Astrocyte (in vitro differentiated cells and primary cell): ENCODE data around the gene ZNF225. TPM values are rescaled to one million over a fixed set of nuclear protein-coding genes. Genes with fewer than 3 reads are reported as not detected.

Source experiments
- DNase-seq: peaks from one replicate; pipeline ENCODE4 v3.0.0-alpha.2; 2010; ENCODE audit warnings: low read depth
- FAIRE-seq: peaks from 2 replicates; lab custom pipeline; 2011; peaks lifted over from hg19 to GRCh38; lab: Jason Lieb, UNC
- H2AFZ ChIP-seq: 2 replicates; pipeline ENCODE4 v1.6.0; 2012; ENCODE audit warnings: low read depth, low read length, inconsistent platforms
- H3K27ac ChIP-seq: 2 replicates; pipeline ENCODE4 v1.5.1; 2011; ENCODE audit warnings: low read depth, low read length, inconsistent platforms
- H3K27me3 ChIP-seq: 2 replicates; pipeline ENCODE4 v1.6.0; 2011; ENCODE audit warnings: low read length, inconsistent platforms; ENCODE audit not compliant: insufficient read depth
- H3K36me3 ChIP-seq: 2 replicates; pipeline ENCODE4 v1.5.1; 2011; ENCODE audit warnings: low read length, inconsistent platforms; ENCODE audit not compliant: insufficient read depth
- H3K4me1 ChIP-seq: 2 replicates; pipeline ENCODE4 v1.5.1; 2011; ENCODE audit warnings: low read length, inconsistent platforms; ENCODE audit not compliant: insufficient read depth
- H3K4me2 ChIP-seq: 2 replicates; pipeline ENCODE4 v1.6.0; 2012; ENCODE audit warnings: low read length, inconsistent platforms
- H3K4me3 ChIP-seq: 2 replicates; pipeline ENCODE4 v1.5.1; 2011; ENCODE audit warnings: low read depth, mild to moderate bottlenecking, low read length, inconsistent platforms; ENCODE audit not compliant: insufficient read depth
- H3K79me2 ChIP-seq: 2 replicates; pipeline ENCODE4 v1.6.0; 2012; ENCODE audit warnings: mild to moderate bottlenecking, low read length, inconsistent platforms; ENCODE audit not compliant: insufficient read depth
- H3K9ac ChIP-seq: 2 replicates; pipeline ENCODE4 v1.6.0; 2012; ENCODE audit warnings: mild to moderate bottlenecking, low read length, inconsistent platforms
- H3K9me3 ChIP-seq: 2 replicates; pipeline ENCODE4 v1.5.1; 2012; ENCODE audit warnings: low read depth, mild to moderate bottlenecking, low read length, inconsistent platforms; ENCODE audit not compliant: insufficient read depth
- H4K20me1 ChIP-seq: 2 replicates; pipeline ENCODE4 v1.6.0; 2012; ENCODE audit warnings: low read length, inconsistent platforms; ENCODE audit not compliant: insufficient read depth
- H3K27ac Mint-ChIP-seq: one replicate; pipeline ENCODE4 v1.8.0; 2021; ENCODE audit warnings: mild to moderate bottlenecking, mixed read lengths; ENCODE audit not compliant: unreplicated experiment
- H3K27me3 Mint-ChIP-seq: one replicate; pipeline ENCODE4 v1.8.0; 2021; ENCODE audit warnings: low read depth, mixed read lengths; ENCODE audit not compliant: unreplicated experiment
- H3K36me3 Mint-ChIP-seq: one replicate; pipeline ENCODE4 v1.8.0; 2021; ENCODE audit warnings: low read depth, mixed read lengths; ENCODE audit not compliant: unreplicated experiment
- H3K4me1 Mint-ChIP-seq: one replicate; pipeline ENCODE4 v1.8.0; 2021; ENCODE audit warnings: low read depth, mixed read lengths; ENCODE audit not compliant: unreplicated experiment
- H3K4me3 Mint-ChIP-seq: one replicate; pipeline ENCODE4 v1.8.0; 2021; ENCODE audit warnings: mild to moderate bottlenecking, moderate library complexity, mixed read lengths; ENCODE audit not compliant: unreplicated experiment
- H3K9me3 Mint-ChIP-seq: one replicate; pipeline ENCODE4 v1.8.0; 2021; ENCODE audit warnings: mild to moderate bottlenecking, mixed read lengths; ENCODE audit not compliant: unreplicated experiment
- EZH2 ChIP-seq: IDR thresholded peaks from 2 replicates; pipeline ENCODE4 v1.6.1; 2012; ENCODE audit warnings: mild to moderate bottlenecking, low read length, inconsistent platforms; ENCODE audit not compliant: insufficient read depth
- total RNA-seq: library from RNA; stranded (reverse); gene quantifications from 2 replicates; pipeline ENCODE4 v1.2.1, GENCODE V29; 2021
- TF ChIP-seq, protein P1 (sequence below): IDR thresholded peaks from 2 replicates; pipeline ENCODE4 v1.5.1; 2011; ENCODE audit warnings: low read depth, mild to moderate bottlenecking, inconsistent platforms, low read length, moderate library complexity; ENCODE audit not compliant: insufficient read depth

The ZNF225 gene
- total RNA-seq, 1 donor from 2014 or later: 4.7 TPM

DNA sequence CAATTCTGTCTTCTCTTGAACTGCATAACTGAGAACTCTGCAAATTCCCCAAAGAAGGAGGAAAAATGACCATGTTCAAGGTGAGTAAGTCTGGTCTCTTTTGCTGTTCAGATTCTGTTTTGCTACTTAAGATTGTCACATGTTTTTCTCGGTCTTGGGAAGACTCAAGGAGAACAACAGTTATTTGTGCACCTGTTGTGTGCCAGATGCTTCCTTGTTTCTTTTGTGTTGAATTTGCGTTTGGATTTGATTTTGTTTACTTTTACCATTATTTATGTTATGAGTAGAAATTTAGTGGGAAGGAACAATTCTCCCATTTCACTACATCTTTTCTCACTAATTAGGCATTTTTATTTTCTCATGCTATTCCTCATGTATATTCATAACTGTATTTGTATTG is 36.9 kb upstream of the ZNF225 start:
- Histone ChIP-seq H3K4me1 (no peaks in the 10 kb centered on the region), H3K27me3 (no peaks in the 10 kb centered on the region), H3K27ac (no peak overlapping the region), H3K4me3 (no peak overlapping the region), H3K36me3 (no peaks in the 10 kb centered on the region), H3K9ac (no peak overlapping the region), H3K4me2 (no peak overlapping the region), H2AFZ (no peak overlapping the region), H3K9me3 (no peaks in the 10 kb centered on the region), H3K79me2 (peaks cover 4% of the 10 kb centered on the region), H4K20me1 (no peaks in the 10 kb centered on the region)
- DNase-seq (no peak), FAIRE-seq (no peak)
- Mint-ChIP-seq H3K27ac (no peak overlapping the region), H3K27me3 (no peaks in the 10 kb centered on the region), H3K36me3 (peaks cover 10% of the 10 kb centered on the region), H3K4me3 (no peak overlapping the region), H3K9me3 (peaks cover 3% of the 10 kb centered on the region), H3K4me1 (peaks cover 4% of the 10 kb centered on the region)
- no peak for TF ChIP-seq EZH2
- TF ChIP-seq, protein P1, sequence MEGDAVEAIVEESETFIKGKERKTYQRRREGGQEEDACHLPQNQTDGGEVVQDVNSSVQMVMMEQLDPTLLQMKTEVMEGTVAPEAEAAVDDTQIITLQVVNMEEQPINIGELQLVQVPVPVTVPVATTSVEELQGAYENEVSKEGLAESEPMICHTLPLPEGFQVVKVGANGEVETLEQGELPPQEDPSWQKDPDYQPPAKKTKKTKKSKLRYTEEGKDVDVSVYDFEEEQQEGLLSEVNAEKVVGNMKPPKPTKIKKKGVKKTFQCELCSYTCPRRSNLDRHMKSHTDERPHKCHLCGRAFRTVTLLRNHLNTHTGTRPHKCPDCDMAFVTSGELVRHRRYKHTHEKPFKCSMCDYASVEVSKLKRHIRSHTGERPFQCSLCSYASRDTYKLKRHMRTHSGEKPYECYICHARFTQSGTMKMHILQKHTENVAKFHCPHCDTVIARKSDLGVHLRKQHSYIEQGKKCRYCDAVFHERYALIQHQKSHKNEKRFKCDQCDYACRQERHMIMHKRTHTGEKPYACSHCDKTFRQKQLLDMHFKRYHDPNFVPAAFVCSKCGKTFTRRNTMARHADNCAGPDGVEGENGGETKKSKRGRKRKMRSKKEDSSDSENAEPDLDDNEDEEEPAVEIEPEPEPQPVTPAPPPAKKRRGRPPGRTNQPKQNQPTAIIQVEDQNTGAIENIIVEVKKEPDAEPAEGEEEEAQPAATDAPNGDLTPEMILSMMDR: no peak

DNA sequence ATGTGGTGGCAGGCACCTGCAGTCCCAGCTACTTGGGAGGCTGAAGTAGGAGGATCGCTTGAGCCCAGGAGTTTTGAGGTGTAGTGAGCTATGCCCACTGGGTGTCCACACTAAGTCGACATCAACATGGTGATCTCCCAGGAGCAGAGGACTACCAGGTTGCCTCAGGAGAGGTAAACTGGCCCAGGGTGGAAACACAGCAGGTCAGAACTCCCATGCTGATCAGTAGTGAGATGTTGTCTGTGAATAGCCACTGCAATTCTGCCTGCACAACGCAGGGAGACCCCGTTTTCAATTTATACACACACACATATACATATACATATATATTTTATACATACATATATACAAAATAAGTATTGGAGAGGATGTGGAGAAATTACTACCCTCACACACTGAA is 21.1 kb upstream of the ZNF225 start:
- Mint-ChIP-seq H3K4me3 (no peak overlapping the region), H3K4me1 (peaks cover 3% of the 10 kb centered on the region), H3K27me3 (no peaks in the 10 kb centered on the region), H3K36me3 (peaks cover 4% of the 10 kb centered on the region), H3K27ac (no peak overlapping the region), H3K9me3 (no peaks in the 10 kb centered on the region)
- no peaks in the 10 kb centered on the region for H3K36me3 ChIP-seq
- H3K9me3 ChIP-seq: no peaks in the 10 kb centered on the region
- H3K4me2 ChIP-seq: no peak overlapping the region
- TF ChIP-seq EZH2: no peak
- TF ChIP-seq, protein P1: no peak
- no peak overlapping the region for H3K4me3 ChIP-seq
- no peak overlapping the region for H3K9ac ChIP-seq
- no peaks in the 10 kb centered on the region for H3K27me3 ChIP-seq
- peaks cover 26% of the 10 kb centered on the region for H3K79me2 ChIP-seq
- no peak overlapping the region for H2AFZ ChIP-seq
- no peaks in the 10 kb centered on the region for H3K4me1 ChIP-seq
- no peaks in the 10 kb centered on the region for H4K20me1 ChIP-seq
- no peak for DNase-seq
- no peak for FAIRE-seq
- no peak overlapping the region for H3K27ac ChIP-seq

DNA sequence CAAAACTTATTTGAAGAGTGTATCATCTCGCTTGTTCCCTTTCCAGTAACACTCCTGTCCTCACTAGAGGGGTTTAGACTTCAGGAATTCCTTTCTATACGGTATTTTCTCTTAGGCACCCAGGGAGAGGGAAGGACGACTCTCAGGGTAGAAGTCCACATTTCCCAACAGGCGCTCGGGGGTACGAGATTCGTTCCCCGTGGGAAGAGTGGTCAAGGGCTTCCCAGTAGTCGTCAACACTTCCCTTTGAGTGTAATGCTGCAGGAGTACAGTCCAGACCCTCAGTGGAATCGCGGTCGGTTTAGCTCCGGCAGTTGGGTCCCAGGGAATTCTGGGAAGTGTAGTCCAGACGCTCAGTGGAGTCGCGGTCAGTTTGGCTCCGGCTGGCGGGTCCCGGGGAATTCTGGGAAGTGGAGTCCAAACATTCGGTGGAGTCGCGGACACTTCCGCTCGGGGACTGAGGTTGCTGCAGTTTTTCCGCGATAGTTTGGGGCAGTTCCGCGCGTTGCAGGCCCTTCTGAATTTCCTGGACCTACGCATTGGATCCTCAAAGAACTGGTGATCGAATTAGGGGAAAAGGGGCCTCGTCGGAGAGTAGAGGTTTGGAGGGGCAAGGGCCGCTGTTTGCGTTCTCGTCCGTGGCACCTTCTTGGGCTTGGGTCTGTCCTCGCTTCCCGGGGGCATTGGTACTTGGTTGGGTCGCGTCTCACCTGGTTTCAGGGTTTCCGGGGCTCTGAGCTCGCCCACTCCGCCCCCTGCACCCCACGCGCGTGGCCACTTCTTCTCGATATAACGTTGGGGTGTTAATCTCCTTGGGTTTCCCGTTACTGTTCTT is 19.1 kb upstream of the ZNF225 start, which contains the start of gene ZNF224:
ZNF224 (plus strand) TSS at position 431 of the 835 bp plus-strand sequence. CDS start 3,513 bp downstream, outside the sequence.
- peaks cover 3% of the 10 kb centered on the region for H3K4me1 Mint-ChIP-seq
- peaks cover 26% of the 10 kb centered on the region for H3K79me2 ChIP-seq
- no peaks in the 10 kb centered on the region for H3K9me3 ChIP-seq
- peak within 1 kb of the TSS; percentile 97 for H3K4me2 ChIP-seq
- H3K27ac ChIP-seq: peak within 1 kb of the TSS; percentile 63
- peak within 1 kb of the TSS; percentile 99 for H3K4me3 Mint-ChIP-seq
- H3K27me3 ChIP-seq: no peaks in the 10 kb centered on the region
- H3K27me3 Mint-ChIP-seq: no peaks in the 10 kb centered on the region
- TF ChIP-seq EZH2: no peak
- TF ChIP-seq, protein P1: no peak
- DNase-seq (peak; percentile 83), FAIRE-seq (peak; percentile 92)
- no peaks in the 10 kb centered on the region for H4K20me1 ChIP-seq
- peak within 1 kb of the TSS; percentile 92 for H3K9ac ChIP-seq
- no peaks in the 10 kb centered on the region for H3K36me3 ChIP-seq
- H3K9me3 Mint-ChIP-seq: no peaks in the 10 kb centered on the region
- peak within 1 kb of the TSS; percentile 93 for H3K27ac Mint-ChIP-seq
- no peaks in the 10 kb centered on the region for H3K4me1 ChIP-seq
- H3K4me3 ChIP-seq: peak within 1 kb of the TSS; percentile 97
- H3K36me3 Mint-ChIP-seq: peaks cover 4% of the 10 kb centered on the region
- H2AFZ ChIP-seq: peak within 1 kb of the TSS; percentile 99
